Measurements from ENCODE around the gene DYNAP.

DNA sequence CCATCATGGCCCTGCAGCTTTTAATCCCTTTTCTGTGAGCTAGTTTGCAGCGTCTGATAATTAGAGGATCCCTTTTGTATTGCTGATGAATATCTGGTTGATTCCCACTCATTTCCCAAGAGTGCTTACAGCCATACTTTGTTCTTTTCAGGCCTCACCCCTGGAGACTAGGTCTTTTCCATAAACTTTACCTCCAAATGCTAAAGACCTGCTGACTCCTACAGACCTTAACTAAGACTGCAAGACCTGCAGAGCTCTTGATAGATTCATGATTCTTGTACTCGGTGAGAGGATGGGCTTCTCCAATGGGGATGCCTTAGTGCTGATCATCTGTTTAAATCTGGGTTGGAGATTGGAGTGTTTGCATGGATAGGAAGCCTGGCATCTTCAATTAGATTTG, 33.1 kb upstream of the DYNAP start:
- TF ChIP-seq, protein P1, sequence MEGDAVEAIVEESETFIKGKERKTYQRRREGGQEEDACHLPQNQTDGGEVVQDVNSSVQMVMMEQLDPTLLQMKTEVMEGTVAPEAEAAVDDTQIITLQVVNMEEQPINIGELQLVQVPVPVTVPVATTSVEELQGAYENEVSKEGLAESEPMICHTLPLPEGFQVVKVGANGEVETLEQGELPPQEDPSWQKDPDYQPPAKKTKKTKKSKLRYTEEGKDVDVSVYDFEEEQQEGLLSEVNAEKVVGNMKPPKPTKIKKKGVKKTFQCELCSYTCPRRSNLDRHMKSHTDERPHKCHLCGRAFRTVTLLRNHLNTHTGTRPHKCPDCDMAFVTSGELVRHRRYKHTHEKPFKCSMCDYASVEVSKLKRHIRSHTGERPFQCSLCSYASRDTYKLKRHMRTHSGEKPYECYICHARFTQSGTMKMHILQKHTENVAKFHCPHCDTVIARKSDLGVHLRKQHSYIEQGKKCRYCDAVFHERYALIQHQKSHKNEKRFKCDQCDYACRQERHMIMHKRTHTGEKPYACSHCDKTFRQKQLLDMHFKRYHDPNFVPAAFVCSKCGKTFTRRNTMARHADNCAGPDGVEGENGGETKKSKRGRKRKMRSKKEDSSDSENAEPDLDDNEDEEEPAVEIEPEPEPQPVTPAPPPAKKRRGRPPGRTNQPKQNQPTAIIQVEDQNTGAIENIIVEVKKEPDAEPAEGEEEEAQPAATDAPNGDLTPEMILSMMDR (IDR thresholded peaks at IDR 0.05; ENCODE audit: low read depth, low read length): no peak
- TF ChIP-seq POLR2A (IDR thresholded peaks at IDR 0.05; ENCODE audit: extremely low read depth, insufficient read length): no peak
- TF ChIP-seq MAX (IDR thresholded peaks at IDR 0.05; ENCODE audit: low read depth, low read length): no peak
